Mucosa of descending colon (tissue), 3 donors: ENCODE measurements around the gene ATG9A. TPM values are rescaled to one million over a fixed set of nuclear protein-coding genes. Genes with fewer than 3 reads are reported as not detected.
A peak's percentile ranks its signal among the peaks of the same experiment; 100 is the strongest.

Experiments
- ATAC-seq: fragments of 200-7000 bp; cut with Tn5 transposase; one replicate; pipeline ENCODE4 v1.9.1; 2020; ENCODE audit warnings: mild to moderate bottlenecking, moderate library complexity
- DNase-seq, 3 donors: peaks; one replicate each; pipeline ENCODE4 v3.0.0-alpha.2; 2020
- H3K36me3 ChIP-seq: fragments of 200-600 bp; one replicate; pipeline ENCODE4 v1.8.0; 2021; ENCODE audit warnings: low read depth, mild to moderate bottlenecking
- H3K4me1 ChIP-seq: fragments of 200-600 bp; one replicate; pipeline ENCODE4 v1.8.0; 2021; ENCODE audit warnings: low read depth, mild to moderate bottlenecking
- H3K4me3 ChIP-seq: fragments of 200-600 bp; one replicate; pipeline ENCODE4 v1.8.0; 2021; ENCODE audit warnings: mild to moderate bottlenecking
- H3K9me3 ChIP-seq: fragments of 200-600 bp; one replicate; pipeline ENCODE4 v1.8.0; 2021; ENCODE audit warnings: mild to moderate bottlenecking
- CTCF ChIP-seq: fragments of 200-600 bp; IDR thresholded peaks from one replicate; pipeline ENCODE4 v1.8.0; 2022; ENCODE audit warnings: antibody characterized with exemption, mild to moderate bottlenecking
- intact Hi-C, 2 donors: fragments of 100-400 bp; cut with DNase I in 1 of 2; cut with micrococcal nuclease in 1 of 2; formaldehyde crosslinking; loops; one replicate each; pipeline versions ENCODE4 v1.11.0 to v1.11.1; 2022; cut with DNase I, micrococcal nuclease
- total RNA-seq, 3 donors: library from RNA; stranded (reverse); fragmentation: NEBNext Ultra II Directional in 2 of 3; extraction: Animal tissue kit (Norgen Biotek cat#: 25700) in 2 of 3; gene quantifications; one replicate each; pipeline versions ENCODE4 v1.2.1 to v1.2.4, GENCODE V29; 2021 to 2023
- donor health status: DM: no; HTN: no; CAD: no; lungs with moderate emphysema.
- donor health status: DM: no; HTN: no; CAD: no.
- donor health status: DM: no; HTN: yes; CAD: no.

ATG9A gene
- total RNA-seq, 3 donors from 2014 or later, result 51.9 to 74.3 (median 63.4) TPM

GRCh38 chr2:219245899-219246230 is 16.4 kb upstream of the ATG9A start:
- peaks cover 48% of the 10 kb centered on the region for H3K4me1 ChIP-seq
- H3K9me3 ChIP-seq, result no peaks in the 10 kb centered on the region
- H3K36me3 ChIP-seq, result no peaks in the 10 kb centered on the region
- ATAC-seq (no peak), DNase-seq (no peak)
- TF ChIP-seq CTCF, result no peak
- intact Hi-C loops, result no loop called here
- H3K4me3 ChIP-seq, result peak overlapping the region; percentile 50

GRCh38 chr2:219245148-219245898 is 15.9 kb upstream of the ATG9A start, which contains the start of the genes GLB1L and STK16:
Gene GLB1L (minus strand): TSS chr2:219245444. CDS start chr2:219243573, 1,871 bp downstream.
Gene STK16 (plus strand): TSS chr2:219245479. CDS start chr2:219246000, 521 bp downstream.
- DNase-seq (peak; percentile 96 to 97 (median 97)), ATAC-seq (peak; percentile 76)
- intact Hi-C loops, result no loop called here
- no peak for TF ChIP-seq CTCF
- Histone ChIP-seq H3K4me3 (peak within 1 kb of the TSS; percentile 50), H3K9me3 (no peaks in the 10 kb centered on the region), H3K36me3 (no peaks in the 10 kb centered on the region), H3K4me1 (peaks cover 43% of the 10 kb centered on the region)

- TF ChIP-seq CTCF, result no peak
- peaks cover 37% of the 10 kb centered on the region for H3K4me1 ChIP-seq
- H3K4me3 ChIP-seq, result no peak overlapping the region
- no peak for ATAC-seq
- DNase-seq, result no peak
- H3K36me3 ChIP-seq, result no peaks in the 10 kb centered on the region
- intact Hi-C loops, result no loop called here
- H3K9me3 ChIP-seq, result no peaks in the 10 kb centered on the region
Observed at GRCh38 chr2:219244789-219245147, 15.3 kb upstream of the ATG9A start.

GRCh38 chr2:219243291-219243761 is 13.9 kb upstream of the ATG9A start:
- DNase-seq (peak; percentile 62 to 75 (median 72)), ATAC-seq (peak; percentile 43)
- Histone ChIP-seq H3K4me1 (peaks cover 23% of the 10 kb centered on the region), H3K9me3 (no peaks in the 10 kb centered on the region), H3K36me3 (no peaks in the 10 kb centered on the region), H3K4me3 (no peak overlapping the region)
- TF ChIP-seq CTCF, result no peak
- intact Hi-C loops, result no loop called here

- H3K36me3 ChIP-seq, result peaks cover 20% of the 10 kb centered on the region
- H3K4me1 ChIP-seq, result peaks cover 12% of the 10 kb centered on the region
- ATAC-seq, result no peak
- no peak for TF ChIP-seq CTCF
- no peak for DNase-seq
- intact Hi-C loops, result no loop called here
- H3K4me3 ChIP-seq, result no peak overlapping the region
- no peaks in the 10 kb centered on the region for H3K9me3 ChIP-seq
Observed at GRCh38 chr2:219234331-219234730, 4.9 kb upstream of the ATG9A start.
